HG02852 (cell line): ENCODE results near the gene LTBP2.

Experiments
- ATAC-seq: cut with Tn5 transposase; IDR thresholded peaks from one replicate; pipeline ENCODE4 v1.9.1; 2021; ENCODE audit warnings: mild to moderate bottlenecking, moderate library complexity; ENCODE audit not compliant: unreplicated experiment

The LTBP2 gene

DNA sequence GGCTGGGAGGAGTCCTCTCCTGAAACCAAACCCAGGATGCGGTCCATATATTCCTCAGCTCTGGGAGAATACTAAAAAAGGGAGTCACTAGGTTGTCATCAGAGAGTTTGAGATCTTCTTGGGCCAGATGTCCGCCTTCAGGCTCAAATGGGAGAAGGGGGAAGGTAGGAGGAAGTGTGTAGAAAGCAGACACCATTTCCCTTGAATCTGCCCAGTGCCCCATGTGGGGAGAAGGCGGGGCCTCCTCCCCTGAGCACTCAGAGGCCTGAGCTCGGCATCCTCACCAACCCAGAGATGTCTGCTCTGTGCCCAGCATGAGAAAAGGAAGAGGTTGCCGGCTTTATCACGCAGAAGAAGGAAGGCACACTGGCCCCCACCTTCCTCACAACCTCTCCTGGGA is 37.3 kb downstream of the LTBP2 start:
- no peak for ATAC-seq

DNA sequence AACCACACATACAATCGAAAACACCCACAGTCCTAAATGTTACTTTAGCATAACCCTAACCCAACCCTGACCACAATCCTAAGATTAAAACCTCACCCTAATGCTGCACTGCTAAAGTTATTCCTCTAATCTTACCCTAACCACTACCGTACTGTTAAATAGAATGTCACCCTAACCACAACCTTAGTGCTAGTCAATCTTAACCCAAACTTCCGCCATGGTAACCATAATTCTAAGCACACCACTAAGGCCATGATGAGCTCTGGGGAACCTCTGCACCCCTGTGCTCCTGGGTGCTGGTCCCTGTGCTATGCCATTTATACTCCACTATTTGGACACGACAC is 38.0 kb downstream of the LTBP2 start:
- ATAC-seq, result no peak

- no peak for ATAC-seq
These were observed 38.5 kb downstream of the LTBP2 start for GRCh38 chr14:74573421-74574089.

GRCh38 chr14:74572726-74573301 is 39.2 kb downstream of the LTBP2 start:
- no peak for ATAC-seq

- ATAC-seq, result no peak
These were observed 39.9 kb downstream of the LTBP2 start for GRCh38 chr14:74571901-74572725.

DNA sequence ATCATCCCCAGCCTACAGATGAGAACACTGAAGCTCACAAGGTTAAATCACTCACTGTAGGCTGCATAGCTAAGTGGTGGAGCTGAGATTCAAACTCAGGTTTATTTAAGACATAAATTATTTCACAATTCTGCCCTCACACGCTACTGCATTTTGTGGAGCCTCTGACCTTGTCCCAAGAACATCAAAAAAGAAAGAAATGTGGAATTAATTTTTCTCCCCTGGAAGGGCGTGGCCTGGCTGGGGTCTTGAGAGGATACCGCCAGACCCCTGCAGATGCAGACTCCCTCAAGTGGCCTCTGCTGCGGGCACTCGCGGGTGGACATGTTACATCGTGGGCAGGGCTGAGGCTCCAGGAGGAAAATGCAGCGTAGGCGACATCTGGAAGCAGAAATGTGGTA is 40.6 kb downstream of the LTBP2 start:
- no peak for ATAC-seq

- no peak for ATAC-seq
These were observed 41.3 kb downstream of the LTBP2 start for GRCh38 chr14:74570696-74571095.

GRCh38 chr14:74569806-74570591 is 42.0 kb downstream of the LTBP2 start:
- ATAC-seq, result no peak

DNA sequence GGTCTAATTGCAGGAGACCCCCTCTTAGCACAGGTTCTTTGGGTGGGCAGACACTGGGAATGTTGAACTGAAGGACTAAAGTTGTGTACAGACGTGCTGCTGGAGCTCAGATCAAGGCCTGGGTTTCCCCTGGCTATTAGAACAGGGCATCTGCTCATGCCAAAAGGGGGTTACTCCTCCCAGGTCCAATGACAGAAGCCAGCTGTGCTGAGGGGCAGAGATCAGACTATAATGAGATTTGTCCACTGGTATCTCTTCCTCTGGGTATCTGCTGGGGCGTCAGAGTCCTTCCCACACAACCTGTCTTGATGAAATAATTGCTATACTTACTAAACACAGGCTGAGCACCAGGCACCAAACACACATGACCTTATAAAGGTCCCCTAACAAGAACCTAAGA is 42.6 kb downstream of the LTBP2 start:
- no peak for ATAC-seq

- no peak for ATAC-seq
These were observed 43.1 kb downstream of the LTBP2 start for GRCh38 chr14:74568911-74569310.

GRCh38 chr14:74568380-74568649 is 43.7 kb downstream of the LTBP2 start:
- ATAC-seq, result no peak

GRCh38 chr14:74567646-74568379 is 44.2 kb downstream of the LTBP2 start:
- no peak for ATAC-seq

DNA sequence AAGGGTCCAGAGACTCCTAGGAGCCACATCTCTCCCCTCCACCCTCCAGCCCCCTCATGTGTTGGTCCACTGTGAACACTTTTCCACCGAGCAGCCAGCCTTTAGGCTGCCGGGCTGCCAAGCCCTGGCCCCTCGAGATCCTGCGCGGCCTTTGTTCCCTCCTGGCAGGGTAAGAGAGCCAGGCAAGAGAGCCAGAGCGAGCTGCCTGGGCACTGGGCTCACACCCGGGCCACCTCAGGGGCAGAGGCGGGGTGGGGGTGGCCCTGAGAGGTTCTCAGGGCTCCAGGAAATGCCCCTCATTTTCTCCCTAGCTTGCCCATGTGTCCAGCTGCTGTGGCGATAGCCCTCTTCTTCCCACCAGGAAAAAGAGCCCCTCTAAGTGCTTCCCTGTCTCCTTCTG is 44.8 kb downstream of the LTBP2 start:
- ATAC-seq, result no peak

DNA sequence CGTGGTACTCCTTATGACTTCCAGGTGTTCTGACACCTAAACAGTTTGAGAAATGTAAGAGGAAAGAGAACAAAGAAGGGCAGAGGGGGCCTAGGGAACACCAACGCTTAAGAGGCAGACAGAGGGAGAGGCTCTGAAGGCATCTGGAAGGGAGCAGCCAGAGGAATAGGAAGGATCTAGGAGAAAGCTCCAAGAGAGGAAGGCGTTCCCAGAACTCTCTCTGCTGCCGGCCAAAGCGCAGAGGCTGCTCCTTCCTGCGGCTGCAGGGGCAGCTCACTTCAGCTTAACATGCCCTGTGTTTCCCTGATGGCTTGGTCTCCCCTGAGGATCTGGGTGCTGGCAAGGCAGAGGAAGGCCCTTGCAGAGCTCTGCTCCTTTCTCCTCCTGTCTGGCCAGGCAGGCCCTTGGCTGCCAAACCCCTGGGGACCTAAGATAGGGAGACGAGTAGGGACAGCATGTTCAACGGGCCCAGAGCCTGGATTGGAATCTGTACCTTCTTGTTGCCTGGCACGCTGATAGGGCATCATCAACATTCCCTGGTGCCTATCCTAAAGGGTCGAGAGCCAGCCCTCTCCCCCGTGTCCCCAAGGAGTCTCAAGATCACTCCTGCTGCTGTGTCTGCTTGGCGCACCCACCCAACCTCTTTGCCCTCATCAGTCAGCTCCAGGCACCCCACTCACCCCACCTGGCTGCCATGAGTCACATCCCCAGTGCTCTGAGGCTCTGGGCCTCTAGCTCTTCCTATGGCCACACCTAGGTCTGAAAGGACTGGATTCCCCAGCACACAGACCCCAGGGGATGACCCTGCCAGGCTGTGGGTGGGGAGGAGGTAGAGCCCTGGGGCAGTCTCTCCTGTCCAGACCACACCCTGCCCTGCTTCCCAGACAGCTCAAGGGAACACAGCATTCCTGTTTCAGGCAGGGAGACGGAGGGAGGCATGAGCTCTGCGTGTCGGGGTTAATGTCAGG is 45.6 kb downstream of the LTBP2 start:
- no peak for ATAC-seq

- no peak for ATAC-seq
These were observed 48.4 kb downstream of the LTBP2 start for GRCh38 chr14:74563586-74564159.

GRCh38 chr14:74563233-74563585 is 48.8 kb downstream of the LTBP2 start:
- ATAC-seq, result no peak

GRCh38 chr14:74562515-74563232 is 49.4 kb downstream of the LTBP2 start:
- ATAC-seq, result no peak

GRCh38 chr14:74558655-74559054 is 53.4 kb downstream of the LTBP2 start:
- no peak for ATAC-seq

GRCh38 chr14:74557691-74558090 is 54.3 kb downstream of the LTBP2 start:
- ATAC-seq, result no peak
